Tibial nerve (tissue), 3 donors: ENCODE results near the gene PRDX5.

Experiments used
- POLR2A ChIP-seq, 2 donors: fragments of 450-650 bp; IDR thresholded peaks; one replicate each; pipeline ENCODE4 v1.6.1; 2017; ENCODE audit warnings: antibody characterized with exemption in 2 of 2, mild to moderate bottlenecking in 2 of 2, moderate library complexity in 2 of 2
- TF ChIP-seq, protein P1 (sequence below), 5 experiments: fragments of 200-600 bp in 3 of 5; fragments of 450-650 bp in 2 of 5; sonication (generic) in 3 of 5; IDR thresholded peaks; one replicate each; pipeline ENCODE4 v1.5.1; 2016 to 2019; ENCODE audit warnings: antibody characterized with exemption in 5 of 5, mild to moderate bottlenecking in 3 of 5, moderate library complexity in 2 of 5

DNA sequence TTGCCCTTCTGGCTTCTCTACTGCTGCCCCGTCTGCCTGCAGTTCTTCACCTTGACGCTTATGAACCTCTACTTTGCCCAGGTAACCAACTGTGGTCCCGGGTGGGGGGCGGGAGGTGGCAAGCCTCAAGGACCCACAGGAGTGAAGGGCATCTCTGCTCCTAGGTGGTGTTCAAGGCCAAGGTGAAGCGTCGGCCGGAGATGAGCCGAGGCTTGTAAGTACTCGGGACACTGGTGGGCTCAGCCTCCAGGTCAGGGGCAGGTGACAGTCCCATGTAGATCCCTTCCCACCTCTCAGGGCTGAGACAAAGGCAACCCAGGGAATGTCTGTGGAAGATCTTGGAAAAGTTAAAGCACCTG, 31.1 kb upstream of the PRDX5 start:
- TF ChIP-seq, protein P1, sequence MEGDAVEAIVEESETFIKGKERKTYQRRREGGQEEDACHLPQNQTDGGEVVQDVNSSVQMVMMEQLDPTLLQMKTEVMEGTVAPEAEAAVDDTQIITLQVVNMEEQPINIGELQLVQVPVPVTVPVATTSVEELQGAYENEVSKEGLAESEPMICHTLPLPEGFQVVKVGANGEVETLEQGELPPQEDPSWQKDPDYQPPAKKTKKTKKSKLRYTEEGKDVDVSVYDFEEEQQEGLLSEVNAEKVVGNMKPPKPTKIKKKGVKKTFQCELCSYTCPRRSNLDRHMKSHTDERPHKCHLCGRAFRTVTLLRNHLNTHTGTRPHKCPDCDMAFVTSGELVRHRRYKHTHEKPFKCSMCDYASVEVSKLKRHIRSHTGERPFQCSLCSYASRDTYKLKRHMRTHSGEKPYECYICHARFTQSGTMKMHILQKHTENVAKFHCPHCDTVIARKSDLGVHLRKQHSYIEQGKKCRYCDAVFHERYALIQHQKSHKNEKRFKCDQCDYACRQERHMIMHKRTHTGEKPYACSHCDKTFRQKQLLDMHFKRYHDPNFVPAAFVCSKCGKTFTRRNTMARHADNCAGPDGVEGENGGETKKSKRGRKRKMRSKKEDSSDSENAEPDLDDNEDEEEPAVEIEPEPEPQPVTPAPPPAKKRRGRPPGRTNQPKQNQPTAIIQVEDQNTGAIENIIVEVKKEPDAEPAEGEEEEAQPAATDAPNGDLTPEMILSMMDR (IDR thresholded peaks at IDR 0.05): no peak
- TF ChIP-seq POLR2A (IDR thresholded peaks at IDR 0.05): no peak
